Measurements from ENCODE around the gene PCA3.

Gene PCA3

GRCh38 chr9:76758476-76758875, 5.8 kb upstream of the PCA3 start:
- no peak for DNase-seq

DNA sequence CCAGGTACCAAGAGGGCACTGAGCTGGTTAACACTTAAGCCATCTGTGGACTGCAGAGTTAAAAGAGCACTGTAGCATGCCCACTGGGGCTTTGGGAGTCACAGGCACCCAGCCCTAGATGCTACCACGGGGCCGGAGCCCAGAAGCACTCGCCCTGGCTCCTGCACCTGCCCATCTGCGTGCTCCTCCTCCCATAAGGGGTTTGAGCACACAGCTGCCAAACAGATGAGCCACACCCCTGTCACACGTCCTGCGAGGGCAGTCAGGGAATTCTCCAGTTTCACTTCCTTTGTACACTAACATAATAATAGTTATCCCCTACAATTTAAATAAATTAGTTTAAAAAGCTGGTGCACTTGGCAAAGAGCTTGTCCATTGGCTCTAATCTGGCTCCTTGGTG, 4.5 kb upstream of the PCA3 start:
- DNase-seq: no peak

- no peak for DNase-seq
Observed at GRCh38 chr9:76761448-76761847, 2.8 kb upstream of the PCA3 start.

DNA sequence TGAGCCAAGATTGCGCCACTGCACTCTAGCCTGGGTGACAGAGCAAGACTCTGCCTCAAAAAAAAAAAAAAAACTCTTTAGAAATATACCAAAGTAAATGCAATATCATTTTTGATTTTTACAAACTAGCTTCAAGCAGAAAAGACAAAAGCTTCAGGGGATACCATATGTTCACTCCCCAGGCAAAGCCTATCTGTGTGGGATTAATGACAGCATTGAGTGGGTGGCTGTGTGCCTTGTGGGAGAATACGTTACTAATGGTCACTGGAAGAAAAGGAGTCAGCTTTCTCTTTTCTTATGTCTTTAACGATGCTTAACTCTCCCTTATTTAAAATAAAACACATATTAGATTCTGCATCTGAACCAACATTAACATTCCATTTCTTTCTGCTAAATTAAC, 1.9 kb downstream of the PCA3 start:
- DNase-seq: no peak

GRCh38 chr9:76772686-76773445, 8.6 kb downstream of the PCA3 start:
- DNase-seq: no peak

GRCh38 chr9:76784881-76785280, 20.6 kb downstream of the PCA3 start:
- DNase-seq: no peak

DNA sequence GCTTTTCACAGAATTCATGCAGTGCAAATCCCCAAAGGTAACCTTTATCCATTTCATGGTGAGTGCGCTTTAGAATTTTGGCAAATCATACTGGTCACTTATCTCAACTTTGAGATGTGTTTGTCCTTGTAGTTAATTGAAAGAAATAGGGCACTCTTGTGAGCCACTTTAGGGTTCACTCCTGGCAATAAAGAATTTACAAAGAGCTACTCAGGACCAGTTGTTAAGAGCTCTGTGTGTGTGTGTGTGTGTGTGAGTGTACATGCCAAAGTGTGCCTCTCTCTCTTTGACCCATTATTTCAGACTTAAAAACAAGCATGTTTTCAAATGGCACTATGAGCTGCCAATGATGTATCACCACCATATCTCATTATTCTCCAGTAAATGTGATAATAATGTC, 21.3 kb downstream of the PCA3 start:
- no peak for DNase-seq

- no peak for DNase-seq
Observed at GRCh38 chr9:76787677-76788076, 23.4 kb downstream of the PCA3 start.

GRCh38 chr9:76789840-76790239, 25.6 kb downstream of the PCA3 start:
- DNase-seq: no peak

DNA sequence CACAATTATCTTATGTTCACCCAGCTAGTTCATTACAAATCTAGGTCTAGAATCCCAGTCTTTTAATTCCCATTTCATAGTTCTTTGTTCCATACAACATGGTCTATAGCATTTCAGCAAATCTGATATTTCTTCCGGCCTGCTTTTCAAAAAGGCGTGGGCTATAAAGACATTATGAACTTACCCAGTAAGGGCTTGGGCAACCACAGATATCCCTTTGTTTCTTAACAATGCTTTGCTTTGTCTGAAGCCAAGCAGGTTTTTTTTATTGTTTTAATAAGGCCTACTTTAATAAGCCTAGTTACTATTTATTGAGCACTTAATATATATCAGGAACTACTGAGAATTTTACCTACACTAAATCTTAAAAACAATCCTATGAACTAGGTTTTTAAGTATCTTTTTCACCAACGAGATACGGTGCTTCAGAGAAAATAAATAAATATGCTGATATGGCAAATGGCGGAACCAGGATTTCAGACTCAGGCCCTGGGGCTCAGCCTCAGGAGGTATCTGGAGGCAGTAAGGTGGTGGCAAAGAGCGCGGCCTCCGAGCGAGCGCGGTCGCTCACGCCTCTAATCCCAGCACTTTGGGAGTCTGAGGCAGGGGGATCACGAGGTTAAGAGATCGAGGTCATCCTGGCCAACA, 29.7 kb downstream of the PCA3 start:
- DNase-seq: no peak

DNA sequence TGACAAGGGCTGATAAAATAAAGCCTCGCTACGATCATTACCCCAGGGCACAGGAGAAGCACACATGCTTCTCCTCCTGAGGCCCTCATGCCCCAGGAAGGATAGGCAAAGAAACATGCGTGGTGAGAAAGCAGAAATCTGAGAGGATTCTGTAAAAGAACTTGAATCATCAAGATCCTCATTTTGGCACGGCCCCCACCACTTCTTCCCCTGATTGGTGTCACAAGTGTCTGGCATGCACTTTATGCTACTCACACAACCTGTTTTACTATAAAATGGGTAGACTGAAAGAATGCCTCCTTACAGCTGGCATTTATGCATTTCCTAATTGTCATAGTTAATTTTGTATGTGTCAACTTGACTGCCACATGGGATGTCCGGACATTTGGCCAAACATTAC, 32.1 kb downstream of the PCA3 start:
- no peak for DNase-seq

GRCh38 chr9:76798527-76798926, 34.3 kb downstream of the PCA3 start:
- no peak for DNase-seq

- no peak for DNase-seq
Observed at GRCh38 chr9:76799473-76799872, 35.2 kb downstream of the PCA3 start.

DNA sequence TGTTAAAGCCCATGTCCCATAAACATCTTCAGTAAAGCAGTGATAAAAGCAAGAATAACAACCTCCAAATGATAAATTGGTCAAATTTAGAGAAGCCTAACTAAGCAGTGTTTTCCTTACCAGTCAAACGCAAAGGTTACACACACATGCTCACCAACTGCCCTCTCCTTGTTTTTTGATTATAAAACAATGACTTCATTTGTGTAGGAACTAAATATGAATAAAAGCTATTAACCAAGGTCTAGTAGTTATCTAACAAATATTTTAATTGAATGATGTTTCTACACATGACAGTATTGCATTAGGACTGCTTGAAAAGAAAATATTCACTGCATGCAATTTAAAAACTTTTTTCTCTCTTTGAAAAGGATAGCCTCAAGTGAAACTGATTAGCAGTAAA, 36.7 kb downstream of the PCA3 start:
- DNase-seq: no peak

- no peak for DNase-seq
Observed at GRCh38 chr9:76803083-76803482, 38.8 kb downstream of the PCA3 start.

DNA sequence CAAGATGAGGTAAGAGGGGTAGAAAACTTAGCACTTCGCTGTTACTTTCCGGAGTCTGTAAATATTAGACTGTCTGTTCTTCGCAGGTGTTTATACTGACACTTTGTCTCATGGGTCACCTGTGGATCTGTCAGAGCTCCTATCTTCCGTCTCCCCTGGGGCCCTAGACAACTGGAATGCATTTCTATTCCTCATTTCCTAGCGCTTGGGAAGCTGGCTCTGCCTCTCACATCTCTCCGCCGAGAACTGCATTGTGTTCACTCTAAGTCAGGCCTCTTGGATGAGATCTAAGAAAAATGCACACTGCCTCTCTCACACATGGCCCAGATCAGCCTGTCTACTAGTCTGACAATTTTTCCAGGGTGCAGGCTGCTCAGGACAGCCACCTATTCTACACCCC, 39.5 kb downstream of the PCA3 start:
- DNase-seq: no peak

DNA sequence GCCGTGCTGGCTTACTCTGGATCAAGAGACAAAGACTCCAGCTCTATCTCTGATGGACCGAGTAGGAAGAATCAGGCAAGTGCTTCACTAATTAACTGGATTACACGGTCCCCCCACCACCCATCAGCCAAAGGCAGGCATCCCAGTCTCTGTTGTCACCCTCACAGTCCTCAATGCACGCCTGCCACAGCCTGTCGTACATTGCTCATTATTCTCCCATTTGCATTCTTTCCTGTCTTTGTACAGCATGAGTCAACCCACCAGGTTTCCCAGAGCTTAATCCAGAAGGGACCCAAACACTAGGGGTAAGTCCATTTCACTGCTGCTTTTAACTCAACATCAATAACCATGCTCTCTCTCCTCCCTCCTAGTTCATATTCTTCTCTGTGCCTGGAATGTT, 44.4 kb downstream of the PCA3 start:
- DNase-seq: no peak

DNA sequence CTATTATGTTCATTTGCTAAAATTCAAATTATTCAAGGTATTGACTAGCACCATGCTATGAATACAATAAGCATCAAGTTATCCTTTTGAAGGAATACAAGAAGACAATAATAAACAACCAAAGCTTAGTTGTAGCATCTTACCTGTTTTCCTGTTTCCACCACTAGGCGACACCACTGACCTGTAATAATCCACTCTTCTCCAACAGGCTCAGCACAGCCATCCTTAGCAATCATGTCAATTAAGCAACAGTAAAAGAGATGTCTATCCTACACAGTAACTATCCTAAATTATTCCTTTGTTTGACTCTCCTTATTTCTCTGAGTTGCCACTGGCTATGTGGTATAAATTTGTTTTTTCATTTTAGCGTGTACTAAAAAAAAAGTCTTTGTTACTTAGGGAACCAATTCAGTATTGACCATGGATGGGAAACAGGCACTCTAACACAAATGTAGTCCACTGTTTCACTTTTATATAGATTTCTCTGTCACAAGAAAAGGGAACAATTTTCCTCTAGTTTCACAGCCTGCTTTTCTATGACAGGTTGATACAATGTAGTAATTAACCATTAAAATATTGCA, 46.2 kb downstream of the PCA3 start:
- no peak for DNase-seq

- no peak for DNase-seq
Observed at GRCh38 chr9:76812591-76812990, 48.4 kb downstream of the PCA3 start.

DNA sequence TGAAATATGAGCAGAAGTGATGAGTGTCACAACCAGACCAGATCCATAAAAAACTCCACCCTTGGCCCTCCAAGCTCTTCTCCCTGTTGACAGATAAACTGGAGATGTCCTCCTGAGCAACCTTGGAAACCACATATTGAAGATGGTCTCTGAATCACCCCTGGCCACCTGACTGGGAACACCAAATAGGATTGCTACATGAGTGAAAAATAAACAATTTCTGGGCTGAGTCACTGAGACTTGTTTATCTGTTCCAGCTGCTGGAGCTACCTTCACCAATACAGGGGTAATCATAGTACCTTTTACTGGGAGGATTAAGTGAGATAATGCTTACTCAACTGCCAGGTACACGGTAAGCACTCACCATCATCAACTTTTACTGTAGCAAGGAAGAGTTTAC, 53.3 kb downstream of the PCA3 start:
- no peak for DNase-seq

GRCh38 chr9:76818271-76818670, 54.0 kb downstream of the PCA3 start:
- DNase-seq: no peak

- DNase-seq: no peak
Observed at GRCh38 chr9:76820431-76820830, 56.2 kb downstream of the PCA3 start.

DNA sequence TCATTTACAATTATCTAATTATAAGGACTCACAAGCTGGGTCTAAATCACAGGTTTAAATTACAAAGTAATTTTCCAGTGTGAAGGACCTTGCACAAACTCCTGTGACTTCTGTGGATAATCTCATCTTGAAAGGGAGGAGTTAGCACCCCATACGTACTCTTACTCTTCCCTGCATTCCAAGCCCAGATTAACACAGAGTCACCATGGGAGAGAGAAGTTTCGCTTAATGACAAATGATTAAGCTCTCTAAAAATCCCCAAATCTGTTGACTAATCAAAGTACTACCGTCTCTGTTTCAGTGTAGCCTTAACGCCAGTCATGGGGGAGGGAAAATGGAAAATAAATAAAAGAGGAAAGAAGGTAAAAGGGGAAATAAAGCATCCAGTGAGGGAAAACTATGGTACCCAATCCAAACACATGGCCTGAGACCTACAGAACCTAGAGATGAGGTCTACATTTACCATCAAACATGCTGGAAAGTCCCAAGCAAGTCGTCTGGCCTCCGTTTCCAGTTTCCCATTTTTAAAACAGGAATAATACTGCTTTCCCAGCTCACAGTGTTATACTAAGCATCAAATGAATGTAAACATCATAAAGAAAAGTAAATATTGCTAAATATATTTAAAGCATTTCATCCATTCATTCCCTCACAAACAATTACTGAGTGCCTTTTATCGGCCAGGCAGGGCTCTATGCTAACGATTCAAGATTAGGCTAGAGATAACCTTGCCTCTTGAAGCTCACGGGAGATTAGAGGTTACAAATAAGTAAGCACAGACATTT, 63.2 kb downstream of the PCA3 start:
- DNase-seq: no peak

- no peak for DNase-seq
Observed at GRCh38 chr9:76828447-76828846, 64.2 kb downstream of the PCA3 start.
